ENCODE results near the gene CRIP2.

The CRIP2 gene

GRCh38 chr14:105527826-105528585, 53.4 kb downstream of the CRIP2 start:
- TF ChIP-seq ZBTB7A (IDR thresholded peaks at IDR 0.05; ENCODE audit: low read depth): no peak
- TF ChIP-seq MAX (IDR thresholded peaks at IDR 0.05): peak; percentile 83
- TF ChIP-seq TCF12 (IDR thresholded peaks at IDR 0.05; ENCODE audit: low read depth): no peak
- no peak for TF ChIP-seq EP300 (IDR thresholded peaks at IDR 0.05; ENCODE audit: borderline replicate concordance)
- TF ChIP-seq YY1 (IDR thresholded peaks at IDR 0.05; ENCODE audit: low read depth): no peak
- no peak for TF ChIP-seq REST (IDR thresholded peaks at IDR 0.05; ENCODE audit: low read depth)
- peak; percentile 87 for TF ChIP-seq RAD21 (IDR thresholded peaks at IDR 0.05; ENCODE audit: low read depth)
- no peak for TF ChIP-seq CEBPB (IDR thresholded peaks at IDR 0.05)
- no peak for TF ChIP-seq TAF1 (IDR thresholded peaks at IDR 0.05; ENCODE audit: low read depth)
- TF ChIP-seq NFIC (IDR thresholded peaks at IDR 0.05): no peak
- TF ChIP-seq USF1 (IDR thresholded peaks at IDR 0.05): no peak
- TF ChIP-seq FOXM1 (IDR thresholded peaks at IDR 0.05; ENCODE audit: borderline replicate concordance, low read depth): no peak
- no peak for TF ChIP-seq EGR1 (IDR thresholded peaks at IDR 0.05)
- TF ChIP-seq CREB1 (IDR thresholded peaks at IDR 0.05; ENCODE audit: low read depth): no peak
- TF ChIP-seq TEAD4 (IDR thresholded peaks at IDR 0.05): no peak

GRCh38 chr14:105528586-105529318, 54.1 kb downstream of the CRIP2 start:
- TF ChIP-seq FOXM1 (IDR thresholded peaks at IDR 0.05; ENCODE audit: borderline replicate concordance, low read depth): no peak
- no peak for TF ChIP-seq TEAD4 (IDR thresholded peaks at IDR 0.05)
- no peak for TF ChIP-seq EGR1 (IDR thresholded peaks at IDR 0.05)
- no peak for TF ChIP-seq CEBPB (IDR thresholded peaks at IDR 0.05)
- no peak for TF ChIP-seq RAD21 (IDR thresholded peaks at IDR 0.05; ENCODE audit: low read depth)
- TF ChIP-seq NFIC (IDR thresholded peaks at IDR 0.05): no peak

- no peak for TF ChIP-seq EGR1 (IDR thresholded peaks at IDR 0.05)
- TF ChIP-seq ZBTB7A (IDR thresholded peaks at IDR 0.05; ENCODE audit: low read depth): no peak
- no peak for TF ChIP-seq YY1 (IDR thresholded peaks at IDR 0.05; ENCODE audit: low read depth)
- no peak for TF ChIP-seq RAD21 (IDR thresholded peaks at IDR 0.05; ENCODE audit: low read depth)
- TF ChIP-seq EP300 (IDR thresholded peaks at IDR 0.05; ENCODE audit: borderline replicate concordance): no peak
These were observed 54.6 kb downstream of the CRIP2 start for GRCh38 chr14:105529319-105529568.

Measured in Ishikawa (cell line).